Activated naive CD4-positive, alpha-beta T cell treated with anti-CD3 and anti-CD28 coated beads, Interleukin-2, amount 50 U/mL, for 16 hours (primary cell): ENCODE data around the gene MPHOSPH10.
A peak's percentile ranks its signal among the peaks of the same experiment; 100 is the strongest.
"Not testable (repeated sequence)": the region's sequence is repeated elsewhere in the genome, so short reads cannot be mapped to it uniquely, and the experiment has no call there.

Experiments used
- DNase-seq: peaks from one replicate; pipeline ENCODE4 v3.0.0-alpha.2; 2020

The MPHOSPH10 gene, protein sequence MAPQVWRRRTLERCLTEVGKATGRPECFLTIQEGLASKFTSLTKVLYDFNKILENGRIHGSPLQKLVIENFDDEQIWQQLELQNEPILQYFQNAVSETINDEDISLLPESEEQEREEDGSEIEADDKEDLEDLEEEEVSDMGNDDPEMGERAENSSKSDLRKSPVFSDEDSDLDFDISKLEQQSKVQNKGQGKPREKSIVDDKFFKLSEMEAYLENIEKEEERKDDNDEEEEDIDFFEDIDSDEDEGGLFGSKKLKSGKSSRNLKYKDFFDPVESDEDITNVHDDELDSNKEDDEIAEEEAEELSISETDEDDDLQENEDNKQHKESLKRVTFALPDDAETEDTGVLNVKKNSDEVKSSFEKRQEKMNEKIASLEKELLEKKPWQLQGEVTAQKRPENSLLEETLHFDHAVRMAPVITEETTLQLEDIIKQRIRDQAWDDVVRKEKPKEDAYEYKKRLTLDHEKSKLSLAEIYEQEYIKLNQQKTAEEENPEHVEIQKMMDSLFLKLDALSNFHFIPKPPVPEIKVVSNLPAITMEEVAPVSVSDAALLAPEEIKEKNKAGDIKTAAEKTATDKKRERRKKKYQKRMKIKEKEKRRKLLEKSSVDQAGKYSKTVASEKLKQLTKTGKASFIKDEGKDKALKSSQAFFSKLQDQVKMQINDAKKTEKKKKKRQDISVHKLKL

DNA sequence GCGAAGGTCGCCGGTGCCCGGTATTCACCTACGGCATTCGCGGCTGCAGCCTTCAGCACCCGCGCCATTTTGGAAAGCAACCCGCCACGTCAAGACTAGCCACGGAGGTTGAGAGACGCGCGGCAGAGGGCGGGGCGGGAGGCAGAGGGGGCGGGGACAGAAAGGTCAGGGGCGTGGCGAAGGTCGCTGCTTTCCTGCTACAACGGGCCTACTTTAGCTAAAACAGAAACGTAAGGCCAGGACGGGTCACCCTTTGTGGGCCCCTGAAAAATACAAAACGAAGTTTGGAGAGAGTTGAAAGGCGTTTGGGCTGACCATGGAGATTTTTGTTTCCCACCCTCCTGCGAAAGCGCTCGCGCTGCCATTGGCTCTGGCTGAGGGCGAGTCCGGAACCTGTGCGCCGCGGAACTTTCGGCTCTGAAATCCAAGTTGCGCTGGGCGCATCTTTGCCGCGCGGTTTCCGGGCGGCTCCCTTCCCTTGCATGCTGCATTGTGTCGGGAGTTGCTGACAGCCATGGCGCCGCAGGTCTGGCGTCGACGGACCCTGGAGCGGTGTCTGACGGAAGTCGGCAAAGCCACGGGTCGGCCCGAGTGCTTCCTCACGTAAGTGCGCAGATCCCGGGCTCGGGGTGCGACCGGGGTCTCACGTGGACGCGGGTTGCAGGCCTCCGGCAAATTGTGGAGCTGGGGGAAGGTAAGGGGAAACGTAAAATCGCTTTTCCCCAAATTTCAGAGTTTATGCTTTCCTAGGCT lies at the start of gene MPHOSPH10, which contains the start of gene MCEE:
TSS of gene MPHOSPH10 (plus strand) at position 483 of the 753 bp plus-strand sequence. CDS start at position 515, 32 bp downstream.
TSS of gene MCEE (minus strand) at position 78 of the 753 bp plus-strand sequence. CDS start at position 68, 10 bp downstream.
- peak; percentile 91 for DNase-seq

DNA sequence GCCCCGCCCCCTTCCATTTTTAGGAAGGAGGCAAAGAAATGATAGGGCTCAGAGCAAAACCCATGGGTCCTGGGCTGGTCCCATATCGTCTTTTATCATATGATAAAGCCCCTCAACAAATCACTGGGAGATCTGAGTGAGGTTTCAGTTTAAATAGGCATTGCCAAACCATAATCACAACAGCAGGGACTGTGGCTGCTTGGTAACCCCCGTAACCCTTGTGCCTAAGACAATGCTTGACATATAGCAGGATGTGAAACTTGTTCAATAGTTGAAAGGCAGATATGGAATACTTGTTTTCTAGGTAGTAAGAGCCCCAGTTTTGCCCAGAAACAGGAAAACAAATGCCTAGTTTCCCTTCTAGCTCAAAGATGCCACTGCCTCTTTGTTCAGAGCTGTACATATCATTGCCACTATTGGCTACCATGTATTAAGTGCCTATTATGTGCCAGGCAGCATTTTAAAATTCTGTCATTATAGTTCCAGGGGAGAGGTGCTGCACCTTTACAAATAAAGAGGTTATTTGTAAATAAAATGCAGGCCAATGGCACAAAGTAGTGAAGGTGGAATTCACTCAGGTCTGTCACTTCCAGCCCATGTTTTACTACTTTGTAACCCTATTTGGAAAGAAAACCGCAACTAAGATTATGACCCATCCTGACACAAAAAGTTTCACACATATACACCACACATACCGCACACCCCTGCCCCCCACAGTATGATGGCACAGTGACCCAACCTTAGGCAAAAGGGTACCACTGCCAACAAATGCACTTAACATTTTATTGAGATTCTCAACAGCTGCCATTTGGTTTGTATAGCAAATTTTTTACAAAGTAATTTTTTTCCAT lies 47.8 kb upstream of the MPHOSPH10 start:
- peak; percentile 36 for DNase-seq

DNA sequence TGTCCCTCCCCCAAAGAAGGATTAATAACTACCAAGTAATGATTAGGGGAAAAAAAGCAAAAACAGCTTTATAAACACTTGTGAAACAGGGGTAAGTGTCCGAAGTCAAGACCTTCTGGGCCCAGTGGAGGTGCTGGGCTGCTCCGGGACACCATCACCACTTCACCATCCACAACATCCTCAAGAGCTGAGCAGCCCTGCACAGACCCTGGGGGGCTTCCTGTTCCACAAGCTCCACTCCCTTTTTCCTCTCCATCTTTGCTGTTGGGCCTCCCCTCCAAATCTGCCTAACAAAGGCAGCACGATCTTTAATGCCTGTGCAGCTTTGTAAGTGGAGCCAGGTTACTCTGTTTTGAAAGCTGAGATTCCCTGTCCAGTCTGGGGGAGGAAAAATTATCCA lies 47.1 kb upstream of the MPHOSPH10 start:
- not testable (repeated sequence) for DNase-seq

DNA sequence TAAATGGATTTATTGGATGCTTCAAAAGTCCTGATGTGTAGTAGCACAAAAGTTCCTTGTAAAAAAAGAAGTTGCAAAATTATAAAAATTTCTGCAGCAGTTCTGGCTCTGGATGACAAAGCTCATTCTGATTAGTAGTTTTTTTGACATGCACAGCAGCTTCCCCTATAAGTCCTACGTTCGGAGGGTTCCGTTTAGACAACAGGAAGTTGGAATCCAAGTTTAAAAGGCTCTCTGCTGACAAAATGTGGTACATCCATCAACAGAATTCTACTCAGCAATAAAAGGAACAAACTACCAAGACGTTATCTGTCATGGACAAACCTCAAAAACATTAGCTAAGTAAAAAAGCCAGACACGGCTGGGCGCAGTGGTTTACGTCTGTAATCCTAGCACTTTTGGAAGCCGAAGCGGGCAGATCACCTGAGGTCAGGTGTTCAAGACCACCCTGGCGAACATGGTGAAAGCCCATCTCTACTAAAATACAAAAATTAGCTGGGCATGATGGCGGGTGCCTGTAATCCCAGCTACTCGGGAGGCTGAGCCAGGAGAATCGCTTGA lies 46.6 kb upstream of the MPHOSPH10 start:
- not testable (repeated sequence) for DNase-seq

DNA sequence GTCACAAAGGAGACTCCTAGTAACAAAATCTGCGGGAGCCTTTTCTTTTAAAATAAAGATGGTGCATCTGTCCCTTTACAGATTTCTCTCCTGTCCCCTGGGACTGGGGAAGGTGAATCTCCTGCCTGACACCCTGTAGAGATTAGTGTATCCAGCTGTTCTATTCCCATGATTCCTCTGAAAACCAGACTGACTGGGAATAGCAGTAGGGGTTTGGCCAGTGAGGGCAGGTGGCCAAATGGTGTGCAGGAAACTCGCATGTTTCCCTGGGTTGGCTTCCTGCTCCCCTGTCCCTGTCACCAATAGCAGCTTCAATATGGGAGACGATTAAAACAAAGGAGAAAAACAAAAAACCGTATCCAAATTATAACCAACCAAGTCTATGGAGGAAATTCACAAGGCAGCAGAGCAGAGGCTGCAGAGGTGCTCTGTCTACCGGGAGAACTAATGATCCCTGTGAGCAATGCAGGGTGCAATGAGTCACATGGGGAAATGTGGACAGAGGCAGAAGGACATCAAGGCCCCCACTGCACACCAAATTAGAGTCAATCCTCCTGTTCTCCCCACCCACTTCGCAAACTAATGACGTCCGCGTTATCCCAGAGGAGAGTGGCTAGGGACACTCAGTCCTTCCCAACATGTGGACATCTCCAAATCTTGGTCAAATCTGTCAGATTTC lies 45.0 kb upstream of the MPHOSPH10 start:
- not testable (repeated sequence) for DNase-seq

DNA sequence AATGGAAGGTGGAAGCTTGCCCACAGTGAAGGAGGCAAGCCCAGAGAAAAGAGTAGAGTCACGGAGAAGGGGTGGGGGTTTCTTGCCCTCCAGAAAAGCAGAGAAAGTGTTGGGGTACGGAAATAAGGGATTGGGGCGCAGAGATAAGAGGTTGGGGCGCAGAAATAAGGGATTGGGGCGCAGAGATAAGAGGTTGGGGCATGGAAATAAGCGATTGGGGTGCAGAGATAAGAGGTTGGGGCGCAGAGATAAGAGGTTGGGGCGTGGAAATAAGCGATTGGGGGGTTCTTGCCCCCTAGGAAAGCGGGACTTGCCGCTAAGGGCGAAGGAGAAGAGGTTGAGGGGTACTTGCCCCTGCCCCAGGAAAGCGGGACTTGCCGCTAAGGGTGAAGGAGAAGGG lies 41.0 kb upstream of the MPHOSPH10 start:
- DNase-seq = not testable (repeated sequence)

DNA sequence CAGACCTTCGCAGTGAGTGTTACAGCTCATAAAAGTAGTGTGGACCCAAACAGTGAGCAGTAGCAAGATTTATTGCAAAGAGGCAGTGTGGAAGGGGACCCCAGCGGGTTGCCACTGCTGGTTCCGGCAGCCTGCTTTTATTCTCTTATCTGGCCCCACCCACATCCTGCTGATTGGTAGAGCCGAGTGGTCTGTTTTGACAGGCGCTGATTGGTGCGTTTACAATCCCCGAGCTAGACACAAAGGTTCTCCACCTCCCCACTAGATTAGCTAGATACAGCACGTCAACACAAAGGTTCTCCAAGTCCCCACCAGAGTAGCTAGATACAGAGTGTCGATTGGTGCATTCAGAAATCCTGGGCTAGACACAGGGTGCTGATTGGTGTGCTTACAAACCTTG lies 38.6 kb upstream of the MPHOSPH10 start:
- not testable (repeated sequence) for DNase-seq

DNA sequence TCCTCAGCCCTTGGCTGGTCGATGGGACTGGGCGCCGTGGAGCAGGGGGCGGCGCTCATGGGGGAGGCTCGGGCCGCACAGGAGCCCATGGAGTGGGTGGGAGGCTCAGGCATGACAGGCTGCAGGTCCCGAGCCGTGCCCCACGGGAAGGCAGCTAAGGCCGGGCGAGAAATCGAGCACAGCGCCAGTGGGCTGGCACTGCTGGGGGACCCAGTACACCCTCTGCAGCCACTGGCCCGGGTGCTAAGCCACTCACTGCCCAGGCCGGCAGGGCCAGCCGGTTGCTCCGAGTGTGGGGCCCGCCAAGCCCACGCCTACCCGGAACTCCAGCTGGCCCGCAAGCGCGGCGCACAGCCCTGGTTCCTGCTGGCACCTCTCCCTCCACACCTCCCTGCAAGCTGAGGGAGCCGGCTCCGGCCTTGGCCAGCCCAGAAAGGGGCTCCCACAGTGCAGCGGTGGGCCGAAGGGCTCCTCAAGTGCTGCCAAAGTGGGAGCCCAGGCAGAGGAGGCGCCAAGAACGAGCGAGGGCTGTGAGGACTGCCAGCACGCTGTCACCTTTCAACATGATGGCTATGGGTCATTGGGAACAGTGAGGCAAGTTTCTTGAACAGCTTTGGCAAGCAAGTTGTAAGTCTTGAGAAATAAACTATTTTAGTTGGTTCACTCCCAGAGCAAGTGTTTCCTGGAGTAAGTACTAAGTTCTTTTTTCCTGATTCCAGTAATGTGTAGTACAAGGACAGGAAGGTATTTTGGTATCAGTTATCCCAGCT lies 37.8 kb upstream of the MPHOSPH10 start:
- DNase-seq = not testable (repeated sequence)

DNA sequence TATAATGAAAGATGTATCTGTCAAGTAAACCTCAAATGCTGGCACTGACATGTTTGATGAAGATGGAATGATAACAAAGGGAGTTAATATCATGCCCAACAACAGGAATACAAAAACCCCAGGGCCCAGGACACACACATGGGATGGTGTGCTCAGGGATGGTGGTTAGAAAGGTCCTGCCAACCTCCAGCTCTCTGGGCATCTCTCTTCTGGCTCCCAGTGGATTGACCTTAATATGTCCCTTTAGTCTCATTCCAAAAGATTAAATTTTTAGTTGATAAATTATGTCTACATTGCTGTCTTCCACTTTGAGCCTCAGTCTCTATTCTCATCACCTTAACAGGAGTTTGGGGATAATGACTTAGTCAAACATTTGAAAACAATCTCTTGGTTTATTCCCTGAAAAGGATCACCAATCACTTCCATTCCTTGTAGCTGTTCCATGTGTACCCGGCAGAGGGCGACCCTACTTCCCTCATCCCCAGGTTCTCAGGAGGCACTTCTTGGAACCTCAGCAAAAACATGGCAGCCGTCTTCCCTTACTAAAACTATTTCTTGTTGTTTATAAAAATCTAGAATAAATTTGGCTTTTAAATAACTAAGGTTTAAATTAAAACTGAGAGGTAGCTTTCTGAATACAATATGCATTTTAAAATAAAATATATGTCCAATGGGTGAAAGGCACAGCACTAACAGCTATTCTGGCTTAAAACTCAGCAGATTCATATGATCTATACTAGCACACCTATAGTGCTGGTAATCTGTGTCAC lies 30.1 kb upstream of the MPHOSPH10 start:
- DNase-seq = peak; percentile 45

DNA sequence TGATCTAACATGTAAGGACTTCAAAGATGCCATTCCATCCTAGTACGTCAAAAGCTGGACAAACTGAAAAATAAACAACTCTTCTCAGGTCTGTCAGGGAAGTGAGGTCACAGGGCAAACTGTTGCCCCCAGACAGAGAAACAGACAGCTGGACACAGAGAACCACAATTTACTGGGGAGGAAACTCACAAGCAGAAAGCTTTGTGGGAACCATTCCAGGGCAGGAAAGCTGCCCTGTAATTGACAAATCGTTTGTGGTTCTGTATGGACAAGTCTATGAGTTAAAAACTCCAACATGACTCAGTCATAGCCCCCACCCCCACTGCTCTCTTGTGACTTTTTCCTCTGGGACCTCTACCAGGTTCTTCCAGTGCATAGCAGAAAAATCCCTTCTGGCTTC lies 28.8 kb upstream of the MPHOSPH10 start:
- no peak for DNase-seq

DNA sequence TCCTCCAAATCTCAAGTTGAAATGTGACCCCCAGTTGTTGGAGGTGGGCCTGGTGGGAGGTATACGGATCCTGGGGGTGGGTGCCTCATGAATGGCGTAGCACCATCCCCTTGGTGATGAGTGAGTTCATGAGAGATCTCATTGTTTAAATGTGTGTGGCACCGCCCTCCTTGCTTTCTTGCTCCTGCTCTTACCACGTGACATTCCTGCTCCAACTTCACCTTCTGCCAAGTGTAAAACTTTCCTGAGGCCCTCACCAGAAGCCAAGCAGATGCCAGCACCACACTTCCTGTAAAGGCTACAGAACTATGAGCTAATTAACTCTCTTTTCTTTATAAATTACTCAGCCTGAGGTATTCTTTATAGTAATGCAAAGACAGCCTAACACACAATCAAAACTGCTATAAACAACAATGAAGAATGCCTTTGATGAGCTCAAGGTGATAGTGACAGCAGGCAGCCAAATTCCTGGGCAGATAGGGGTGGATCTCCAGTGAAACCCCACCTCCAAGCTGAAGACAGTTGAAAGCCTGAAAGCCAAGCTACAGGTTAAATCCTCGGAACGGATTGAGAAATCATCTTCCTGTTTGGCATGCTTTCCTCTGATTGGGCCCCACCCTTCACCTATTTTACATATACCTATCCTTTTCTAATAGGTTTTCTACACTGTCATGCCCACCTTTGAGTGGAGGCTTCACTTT lies 27.3 kb upstream of the MPHOSPH10 start:
- no peak for DNase-seq

DNA sequence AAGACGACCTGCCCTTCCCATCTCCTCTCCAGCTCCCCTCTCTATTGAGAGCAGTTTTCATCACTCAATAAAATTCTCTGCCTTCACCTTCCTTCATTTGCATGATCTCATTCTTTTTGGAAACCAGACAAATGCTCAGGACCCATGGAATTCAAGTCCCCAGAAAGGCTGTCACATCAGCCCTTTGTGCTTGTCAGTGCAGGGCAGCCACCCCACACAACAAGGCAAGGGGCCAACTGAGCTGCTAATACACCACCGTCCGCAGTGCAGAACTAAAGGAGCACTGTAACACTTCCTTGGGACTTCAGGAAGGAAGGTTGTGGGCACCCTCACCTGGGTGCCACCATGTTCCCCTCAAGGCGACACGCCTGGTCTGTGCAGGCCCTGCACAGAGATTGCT lies 26.6 kb upstream of the MPHOSPH10 start:
- DNase-seq = no peak

DNA sequence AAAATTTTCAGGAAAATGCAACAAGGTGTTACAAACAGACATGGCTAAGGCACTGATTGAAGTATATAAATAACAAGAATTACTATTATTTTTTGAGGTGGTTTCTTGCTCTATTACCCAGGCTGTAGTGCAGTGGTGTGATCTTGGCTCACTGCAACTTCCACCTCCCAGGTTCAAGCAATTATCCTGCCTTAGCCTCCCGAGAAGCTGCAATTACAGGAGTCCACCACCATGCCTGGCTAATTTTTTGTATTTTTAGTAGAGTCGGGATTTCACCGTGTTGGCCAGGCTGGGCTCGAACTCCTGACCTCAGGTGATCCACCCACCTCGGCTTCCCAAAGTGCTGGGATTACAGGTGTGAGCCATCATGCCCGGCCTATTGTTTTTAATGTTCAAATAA lies 24.0 kb upstream of the MPHOSPH10 start:
- DNase-seq = not testable (repeated sequence)

DNA sequence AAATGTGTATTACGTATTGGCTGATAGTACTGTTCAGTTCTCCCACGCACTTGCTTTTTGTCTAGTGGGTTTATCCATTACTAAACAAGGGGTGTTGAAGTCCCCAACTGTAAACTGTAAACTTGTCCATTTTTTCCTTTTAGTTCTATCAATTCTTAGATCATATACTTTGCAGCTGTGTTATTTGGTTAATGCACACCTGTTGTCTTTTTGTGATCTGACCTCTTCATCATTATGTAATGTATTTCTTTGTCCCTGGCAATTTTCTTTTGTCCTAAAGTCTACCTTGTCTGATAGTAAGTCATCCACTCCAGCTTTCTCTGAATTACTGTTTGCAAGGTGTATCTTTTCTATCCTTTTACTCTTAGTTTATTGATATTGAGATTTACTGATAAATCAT lies 22.3 kb upstream of the MPHOSPH10 start:
- DNase-seq = no peak

DNA sequence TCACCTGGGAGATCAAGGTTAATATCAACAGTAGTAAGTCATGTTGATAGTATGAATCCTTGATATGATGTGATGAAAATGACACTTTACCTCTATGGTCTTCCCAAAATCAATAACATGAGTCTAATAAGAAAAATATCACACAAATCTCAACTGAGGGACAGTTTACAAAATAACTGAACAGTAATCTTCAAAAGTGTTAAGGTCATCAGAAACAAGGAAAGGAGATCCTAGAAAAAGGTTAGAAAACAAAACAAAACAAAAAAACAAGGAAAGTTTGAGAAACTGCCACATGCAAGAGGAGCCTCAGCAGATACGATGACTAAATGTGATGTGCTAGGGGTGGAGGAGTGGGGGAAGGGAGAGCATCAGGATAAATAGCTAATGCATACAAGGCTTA lies 16.6 kb upstream of the MPHOSPH10 start:
- DNase-seq = no peak

DNA sequence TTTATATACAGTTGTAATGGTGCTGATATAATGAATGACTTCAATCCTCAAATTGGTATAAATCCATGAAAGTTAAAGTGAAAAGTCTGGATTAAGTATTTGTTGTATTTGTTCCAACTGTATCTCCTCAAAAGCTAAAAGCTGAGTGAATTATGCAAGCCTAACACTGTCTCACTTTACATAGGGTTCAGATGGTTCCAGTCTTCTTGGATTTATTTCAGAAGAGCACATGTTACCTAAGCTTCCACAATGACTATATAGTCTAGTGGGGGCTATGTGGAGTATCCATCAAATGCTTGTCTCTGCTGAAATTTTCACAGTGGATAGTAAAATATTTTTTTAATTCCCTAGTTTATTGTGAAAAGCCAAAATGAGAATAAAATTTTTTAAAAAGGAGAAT lies 13.4 kb upstream of the MPHOSPH10 start:
- no peak for DNase-seq

DNA sequence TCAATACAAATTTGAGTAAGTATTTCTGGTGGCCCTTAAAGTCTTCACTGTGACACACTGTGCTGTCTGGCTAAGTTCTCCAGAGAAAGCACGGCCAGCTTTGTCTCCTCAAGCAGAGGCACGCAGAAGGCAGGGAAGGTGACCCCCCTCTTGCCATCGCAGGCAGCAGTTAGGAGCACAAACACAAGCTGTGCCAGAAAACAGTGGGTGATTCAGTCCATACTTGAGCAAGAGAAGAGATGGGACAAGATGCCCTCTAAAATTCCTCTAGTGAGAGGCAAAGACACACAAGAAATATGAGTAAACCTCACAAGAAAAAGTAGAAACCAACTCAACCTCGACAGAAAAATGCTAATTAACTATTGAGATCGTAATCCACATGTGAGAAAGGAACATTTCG lies 10.2 kb upstream of the MPHOSPH10 start:
- no peak for DNase-seq

DNA sequence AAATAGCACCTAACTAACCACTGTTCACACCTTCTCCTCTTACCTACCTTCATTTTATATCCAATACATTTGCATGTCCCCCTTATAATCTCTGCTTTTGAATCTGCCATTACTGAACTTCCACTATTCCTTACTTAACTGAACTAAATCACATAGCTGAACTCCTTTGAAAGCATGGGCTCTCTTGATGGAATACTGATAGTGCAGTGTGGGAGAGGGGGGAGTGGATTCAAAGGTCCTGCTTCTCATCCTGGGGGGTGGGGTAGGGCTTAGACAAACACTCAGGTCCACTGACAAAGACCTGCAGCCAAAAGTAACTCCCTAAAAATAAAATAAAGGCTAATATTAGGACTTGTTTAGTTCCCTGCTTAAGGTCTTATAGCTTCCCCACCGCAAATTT lies 9.0 kb upstream of the MPHOSPH10 start:
- no peak for DNase-seq
